Colonic mucosa (tissue), 4 donors: ENCODE results near the gene KCNA2. TPM values are rescaled to one million over a fixed set of nuclear protein-coding genes. Genes with fewer than 3 reads are reported as not detected.

Experiments
- DNase-seq: peaks from one replicate; pipeline ENCODE4 v3.0.0-alpha.2; 2020
- H3K27ac ChIP-seq: fragments of 200-600 bp; one replicate; pipeline ENCODE4 v1.8.0; 2021
- H3K27me3 ChIP-seq: fragments of 200-600 bp; one replicate; pipeline ENCODE4 v1.8.0; 2021
- H3K36me3 ChIP-seq: fragments of 200-600 bp; one replicate; pipeline ENCODE4 v1.8.0; 2021
- H3K4me1 ChIP-seq: fragments of 200-600 bp; one replicate; pipeline ENCODE4 v1.8.0; 2021; ENCODE audit warnings: mild to moderate bottlenecking
- H3K4me3 ChIP-seq: fragments of 200-600 bp; one replicate; pipeline ENCODE4 v1.8.0; 2021
- H3K9ac ChIP-seq, 2 donors: one replicate each; pipeline ENCODE4 v1.7.0; 2013; ENCODE audit warnings: control low read depth in 2 of 2, low read depth in 2 of 2, low read length in 2 of 2
- H3K9me3 ChIP-seq: fragments of 200-600 bp; one replicate; pipeline ENCODE4 v1.8.0; 2021
- CTCF ChIP-seq: fragments of 200-600 bp; IDR thresholded peaks from one replicate; pipeline ENCODE4 v1.8.0; 2022; ENCODE audit warnings: antibody characterized with exemption, mild to moderate bottlenecking
- intact Hi-C: fragments of 100-400 bp; cut with DNase I; formaldehyde crosslinking; loops from one replicate; pipeline ENCODE4 v1.14.1; 2022
- total RNA-seq, 2 donors: library from RNA; stranded (reverse); fragmentation: NEBNext Ultra II Directional in 1 of 2; extraction: Animal tissue kit (Norgen Biotek cat#: 25700) in 1 of 2; gene quantifications; one replicate each; pipeline ENCODE4 v1.2.1, GENCODE V29; 2021
- donor health status: healthy.
- donor health status: DM: no; HTN: no; CAD: no.
- donor health status: DM: no; HTN: no; CAD: no.

KCNA2 gene
- total RNA-seq, 2 donors from 2014 or later: 0.17 to 0.61 TPM

GRCh38 chr1:110606657-110607535, 738 bp upstream of the KCNA2 start:
- H3K4me1 ChIP-seq: no peaks in the 10 kb centered on the region
- H3K4me3 ChIP-seq: peak overlapping the region; percentile 40
- H3K36me3 ChIP-seq: no peaks in the 10 kb centered on the region
- H3K27ac ChIP-seq: no peak overlapping the region
- intact Hi-C loops: no loop called here
- H3K9me3 ChIP-seq: no peaks in the 10 kb centered on the region
- H3K9ac ChIP-seq: peak overlapping the region in 1 of 2 donors; percentile 50
- DNase-seq: no peak
- peaks cover 42% of the 10 kb centered on the region for H3K27me3 ChIP-seq
- TF ChIP-seq CTCF: no peak

GRCh38 chr1:110605446-110605845, 712 bp downstream of the KCNA2 start:
- Histone ChIP-seq H3K9me3 (no peaks in the 10 kb centered on the region), H3K27ac (no peak overlapping the region), H3K27me3 (peaks cover 42% of the 10 kb centered on the region), H3K4me1 (no peaks in the 10 kb centered on the region), H3K9ac (no peak overlapping the region), H3K36me3 (no peaks in the 10 kb centered on the region), H3K4me3 (no peak overlapping the region)
- no peak for DNase-seq
- intact Hi-C loops: no loop called here
- no peak for TF ChIP-seq CTCF

GRCh38 chr1:110604586-110605148, 1.5 kb downstream of the KCNA2 start:
- Histone ChIP-seq H3K27ac (no peak overlapping the region), H3K4me3 (no peak overlapping the region), H3K4me1 (no peaks in the 10 kb centered on the region), H3K36me3 (no peaks in the 10 kb centered on the region), H3K9ac (no peak overlapping the region), H3K27me3 (peaks cover 42% of the 10 kb centered on the region), H3K9me3 (no peaks in the 10 kb centered on the region)
- intact Hi-C loops: no loop called here
- no peak for TF ChIP-seq CTCF
- no peak for DNase-seq

- no peak overlapping the region for H3K9ac ChIP-seq
- peaks cover 37% of the 10 kb centered on the region for H3K27me3 ChIP-seq
- no peak for TF ChIP-seq CTCF
- intact Hi-C loops: no loop called here
- H3K27ac ChIP-seq: no peak overlapping the region
- no peak for DNase-seq
- H3K4me1 ChIP-seq: no peaks in the 10 kb centered on the region
- no peak overlapping the region for H3K4me3 ChIP-seq
- H3K9me3 ChIP-seq: no peaks in the 10 kb centered on the region
- no peaks in the 10 kb centered on the region for H3K36me3 ChIP-seq
These were observed 3.1 kb downstream of the KCNA2 start for GRCh38 chr1:110603058-110603457.

- no peaks in the 10 kb centered on the region for H3K36me3 ChIP-seq
- H3K9ac ChIP-seq: no peak overlapping the region
- DNase-seq: no peak
- no peaks in the 10 kb centered on the region for H3K4me1 ChIP-seq
- H3K27me3 ChIP-seq: peaks cover 31% of the 10 kb centered on the region
- H3K4me3 ChIP-seq: no peak overlapping the region
- no peaks in the 10 kb centered on the region for H3K9me3 ChIP-seq
- no peak for TF ChIP-seq CTCF
- intact Hi-C loops: no loop called here
- no peak overlapping the region for H3K27ac ChIP-seq
These were observed 3.7 kb downstream of the KCNA2 start for GRCh38 chr1:110602466-110602865.
